Measurements from ENCODE around the gene USP24. TPM values are rescaled to one million over a fixed set of nuclear protein-coding genes. Genes with fewer than 3 reads are reported as not detected.

Gene USP24
- total RNA-seq, 1 donor = 43.1 TPM

DNA sequence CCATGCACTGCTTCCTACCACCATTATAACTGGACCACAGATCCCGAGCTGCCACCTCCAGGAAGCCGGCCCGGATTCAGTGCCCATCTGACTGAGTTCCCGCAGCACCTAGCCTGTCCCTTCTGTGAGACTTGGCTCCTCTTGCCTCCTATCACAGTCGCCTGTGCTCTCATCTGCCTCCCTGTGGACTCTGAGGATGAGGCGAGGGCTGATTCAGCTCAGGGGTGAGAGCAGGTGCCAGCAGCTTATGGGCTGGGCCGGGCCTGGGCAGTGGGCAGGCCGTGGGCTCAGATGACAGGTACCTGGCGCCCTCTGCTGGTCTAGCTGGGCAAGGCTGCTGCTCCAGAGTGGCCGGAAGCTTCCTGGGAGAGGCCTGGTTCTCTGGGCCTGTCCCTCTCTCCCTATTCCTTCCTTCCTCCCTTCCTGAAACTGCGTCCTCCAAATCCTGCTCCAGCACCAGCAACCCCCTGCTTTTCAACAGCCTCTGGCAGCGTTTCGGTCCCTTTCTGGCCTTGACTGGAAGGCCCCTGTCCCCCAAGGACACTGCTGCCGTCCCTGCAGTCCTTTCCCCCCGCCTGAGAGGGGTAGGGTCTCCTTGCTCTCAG is 193.1 kb downstream of the USP24 start:
- H3K27ac ChIP-seq (ENCODE audit: low read depth, low read length) = no peak overlapping the region
- H3K79me2 ChIP-seq (ENCODE audit: insufficient read depth, low read length) = no peaks in the 10 kb centered on the region
- peak; percentile 97 for DNase-seq (ENCODE audit: insufficient read length, low spot score, missing footprints)
- H3K4me1 ChIP-seq (ENCODE audit: insufficient read depth, low read length) = no peaks in the 10 kb centered on the region
- no peaks in the 10 kb centered on the region for H3K9me3 ChIP-seq (ENCODE audit: low read depth, low read length)
- H2AFZ ChIP-seq (ENCODE audit: low read length) = peak overlapping the region; percentile 91
- H3K27me3 ChIP-seq (ENCODE audit: insufficient read depth, low read length) = peaks cover 4% of the 10 kb centered on the region
- H4K20me1 ChIP-seq (ENCODE audit: insufficient read depth, low read length) = no peaks in the 10 kb centered on the region
- no peak overlapping the region for H3K4me3 ChIP-seq (ENCODE audit: insufficient read depth, low read length)
- no peak overlapping the region for H3K4me2 ChIP-seq (ENCODE audit: insufficient read depth, low read length)
- H3K36me3 ChIP-seq (ENCODE audit: insufficient read depth, low read length) = no peaks in the 10 kb centered on the region
- TF ChIP-seq, protein P1, sequence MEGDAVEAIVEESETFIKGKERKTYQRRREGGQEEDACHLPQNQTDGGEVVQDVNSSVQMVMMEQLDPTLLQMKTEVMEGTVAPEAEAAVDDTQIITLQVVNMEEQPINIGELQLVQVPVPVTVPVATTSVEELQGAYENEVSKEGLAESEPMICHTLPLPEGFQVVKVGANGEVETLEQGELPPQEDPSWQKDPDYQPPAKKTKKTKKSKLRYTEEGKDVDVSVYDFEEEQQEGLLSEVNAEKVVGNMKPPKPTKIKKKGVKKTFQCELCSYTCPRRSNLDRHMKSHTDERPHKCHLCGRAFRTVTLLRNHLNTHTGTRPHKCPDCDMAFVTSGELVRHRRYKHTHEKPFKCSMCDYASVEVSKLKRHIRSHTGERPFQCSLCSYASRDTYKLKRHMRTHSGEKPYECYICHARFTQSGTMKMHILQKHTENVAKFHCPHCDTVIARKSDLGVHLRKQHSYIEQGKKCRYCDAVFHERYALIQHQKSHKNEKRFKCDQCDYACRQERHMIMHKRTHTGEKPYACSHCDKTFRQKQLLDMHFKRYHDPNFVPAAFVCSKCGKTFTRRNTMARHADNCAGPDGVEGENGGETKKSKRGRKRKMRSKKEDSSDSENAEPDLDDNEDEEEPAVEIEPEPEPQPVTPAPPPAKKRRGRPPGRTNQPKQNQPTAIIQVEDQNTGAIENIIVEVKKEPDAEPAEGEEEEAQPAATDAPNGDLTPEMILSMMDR (IDR thresholded peaks at IDR 0.05; ENCODE audit: extremely low read depth, low read depth, low read length) = peak; percentile 97

DNA sequence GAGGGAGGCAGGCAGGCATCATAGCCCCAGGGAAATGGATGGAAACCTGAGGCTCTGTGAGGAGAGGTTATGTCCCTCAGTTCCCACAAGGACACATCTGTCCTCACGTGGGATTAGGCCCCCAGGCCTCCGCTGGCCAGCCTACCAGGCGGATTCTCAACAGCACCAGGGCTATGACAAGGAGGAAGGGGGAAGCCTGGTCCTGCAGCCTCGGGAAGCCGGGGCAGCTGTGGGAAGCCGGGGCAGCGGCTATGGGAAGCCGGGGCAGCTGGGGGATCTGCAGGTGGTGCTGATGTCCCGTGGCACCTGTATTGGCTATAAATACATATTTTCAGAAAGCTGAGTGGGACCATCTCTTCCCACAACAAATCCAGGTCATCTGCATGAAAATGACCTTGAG is 196.8 kb downstream of the USP24 start:
- Histone ChIP-seq H3K36me3 (ENCODE audit: insufficient read depth, low read length) (no peaks in the 10 kb centered on the region), H3K79me2 (ENCODE audit: insufficient read depth, low read length) (no peaks in the 10 kb centered on the region), H3K4me1 (ENCODE audit: insufficient read depth, low read length) (peaks cover 15% of the 10 kb centered on the region), H3K9me3 (ENCODE audit: low read depth, low read length) (no peaks in the 10 kb centered on the region), H3K27me3 (ENCODE audit: insufficient read depth, low read length) (peaks cover 9% of the 10 kb centered on the region), H2AFZ (ENCODE audit: low read length) (no peak overlapping the region), H3K4me2 (ENCODE audit: insufficient read depth, low read length) (no peak overlapping the region), H3K4me3 (ENCODE audit: insufficient read depth, low read length) (no peak overlapping the region), H3K27ac (ENCODE audit: low read depth, low read length) (no peak overlapping the region), H4K20me1 (ENCODE audit: insufficient read depth, low read length) (no peaks in the 10 kb centered on the region)
- no peak for DNase-seq (ENCODE audit: insufficient read length, low spot score, missing footprints)
- TF ChIP-seq, protein P1 (IDR thresholded peaks at IDR 0.05; ENCODE audit: extremely low read depth, low read depth, low read length) = no peak

Small RNA genes within 50 kb of the gene (small RNA-seq; reads per million reads assigned to genes)
- not detected for gene MIR4422

Other genes with a start within 250 kb of the USP24 start
- not detected in 2 replicates for gene TMEM61, start 234.7 kb downstream of the USP24 start, total RNA-seq
- gene BSND, start 216.4 kb downstream of the USP24 start, total RNA-seq = not detected in 2 replicates
- gene PCSK9, start 175.8 kb downstream of the USP24 start, total RNA-seq = 3.5 and 6.5 TPM in 2 replicates

Data from osteoblast (primary cell).